Mesenchymal stem cell (in vitro differentiated cells and primary cell): ENCODE results near the gene BAAT.

Experiments used
- DNase-seq: peaks from one replicate; pipeline ENCODE4 v3.0.0-alpha.2; 2013
- H2AFZ ChIP-seq: one replicate; pipeline ENCODE4 v1.6.1; 2013; ENCODE audit warnings: low read depth, mild to moderate bottlenecking, control low read depth, inconsistent platforms, low read length, moderate library complexity
- H2AK5ac ChIP-seq: 2 replicates; pipeline ENCODE4 v1.6.1; 2013; ENCODE audit warnings: low read length, moderate library complexity, mild to moderate bottlenecking, inconsistent platforms; ENCODE audit not compliant: severe bottlenecking
- H2BK120ac ChIP-seq: one replicate; pipeline ENCODE4 v1.6.1; 2013; ENCODE audit warnings: low read depth, mild to moderate bottlenecking, inconsistent platforms, low read length, moderate library complexity
- H2BK12ac ChIP-seq, 2 experiments: one replicate each; pipeline ENCODE4 v1.6.1; 2013; ENCODE audit warnings: inconsistent platforms in 2 of 2, low read length in 2 of 2, mild to moderate bottlenecking in 2 of 2, moderate library complexity in 2 of 2, control low read depth in 1 of 2
- H2BK15ac ChIP-seq: one replicate; pipeline ENCODE4 v1.6.1; 2013; ENCODE audit warnings: mild to moderate bottlenecking, low read depth, inconsistent platforms; ENCODE audit not compliant: poor library complexity, severe bottlenecking
- H2BK5ac ChIP-seq: 2 replicates; pipeline ENCODE4 v1.6.1; 2013; ENCODE audit warnings: low read depth, mild to moderate bottlenecking, low read length, control low read depth, inconsistent platforms; ENCODE audit not compliant: poor library complexity, severe bottlenecking
- H3K14ac ChIP-seq, 2 experiments: one replicate each; pipeline ENCODE4 v1.6.1; 2013; ENCODE audit warnings: inconsistent platforms in 2 of 2, low read length in 2 of 2, control low read depth in 1 of 2, mild to moderate bottlenecking in 1 of 2, moderate library complexity in 1 of 2
- H3K18ac ChIP-seq, 2 experiments: one replicate each; pipeline ENCODE4 v1.6.1; 2013; ENCODE audit warnings: inconsistent platforms in 2 of 2, low read length in 2 of 2, control low read depth in 1 of 2, low read depth in 1 of 2, mild to moderate bottlenecking in 1 of 2
- H3K23ac ChIP-seq, 2 experiments: one replicate each; pipeline ENCODE4 v1.6.1; 2013; ENCODE audit warnings: inconsistent platforms in 2 of 2, low read length in 2 of 2, mild to moderate bottlenecking in 2 of 2, moderate library complexity in 2 of 2, control low read depth in 1 of 2
- H3K27ac ChIP-seq: 2 replicates; pipeline ENCODE4 v1.5.1; 2013; ENCODE audit warnings: mild to moderate bottlenecking, moderate library complexity, low read length, control low read depth, inconsistent platforms; ENCODE audit not compliant: poor library complexity, severe bottlenecking
- H3K27me3 ChIP-seq, 2 experiments: 2 replicates each; pipeline versions ENCODE4 v1.6.1 to v1.7.0; 2013; ENCODE audit warnings: low read length in 2 of 2, mild to moderate bottlenecking in 2 of 2, moderate library complexity in 2 of 2, control low read depth in 1 of 2, inconsistent platforms in 1 of 2; ENCODE audit not compliant: control insufficient read depth in 1 of 2, insufficient read depth in 1 of 2
- H3K36me3 ChIP-seq, 2 experiments: 2 replicates each; pipeline versions ENCODE4 v1.6.1 to v1.7.0; 2013; ENCODE audit warnings: low read length in 2 of 2, control low read depth in 1 of 2, inconsistent platforms in 1 of 2, low read depth in 1 of 2, mild to moderate bottlenecking in 1 of 2; ENCODE audit not compliant: insufficient read depth in 2 of 2, control insufficient read depth in 1 of 2
- H3K4ac ChIP-seq, 2 experiments: one replicate each; pipeline ENCODE4 v1.6.1; 2013; ENCODE audit warnings: inconsistent platforms in 2 of 2, low read length in 2 of 2, mild to moderate bottlenecking in 2 of 2, moderate library complexity in 2 of 2, control low read depth in 1 of 2, low read depth in 1 of 2
- H3K4me1 ChIP-seq: 2 replicates; pipeline ENCODE4 v1.6.1; 2013; ENCODE audit warnings: low read depth, low read length, control low read depth; ENCODE audit not compliant: control insufficient read depth, insufficient read depth
- H3K4me2 ChIP-seq: 2 replicates; pipeline ENCODE4 v1.6.1; 2013; ENCODE audit warnings: low read length, mild to moderate bottlenecking, inconsistent platforms; ENCODE audit not compliant: poor library complexity, severe bottlenecking
- H3K4me3 ChIP-seq, 2 experiments: 2 replicates each; pipeline versions ENCODE4 v1.5.1 to v1.7.0; 2013; ENCODE audit warnings: low read length in 2 of 2, mild to moderate bottlenecking in 2 of 2, control low read depth in 1 of 2, low read depth in 1 of 2; ENCODE audit not compliant: insufficient read depth in 1 of 2
- H3K79me1 ChIP-seq: replicated peaks from 2 replicates; pipeline ENCODE4 v1.6.1; 2013; ENCODE audit warnings: mild to moderate bottlenecking, control low read depth, low read length, inconsistent platforms; ENCODE audit not compliant: poor library complexity, severe bottlenecking
- H3K9ac ChIP-seq: 2 replicates; pipeline ENCODE4 v1.7.0; 2013; ENCODE audit warnings: mild to moderate bottlenecking, low read length, moderate library complexity
- H3K9me3 ChIP-seq: 2 replicates; pipeline ENCODE4 v1.7.0; 2013; ENCODE audit warnings: mild to moderate bottlenecking, low read length; ENCODE audit not compliant: control insufficient read depth
- H4K8ac ChIP-seq: one replicate; pipeline ENCODE4 v1.6.1; 2013; ENCODE audit warnings: inconsistent platforms, mild to moderate bottlenecking, low read length, moderate library complexity
- H4K91ac ChIP-seq: one replicate; pipeline ENCODE4 v1.6.1; 2013; ENCODE audit warnings: mild to moderate bottlenecking, low read length, inconsistent platforms
- WGBS: methylation state at CpG from one replicate; pipeline ENCODE4 v1.1.7; 2013; ENCODE audit warnings: mixed read lengths; 5-methylcytosine and 5-hydroxymethylcytosine counted together

The BAAT gene

DNA sequence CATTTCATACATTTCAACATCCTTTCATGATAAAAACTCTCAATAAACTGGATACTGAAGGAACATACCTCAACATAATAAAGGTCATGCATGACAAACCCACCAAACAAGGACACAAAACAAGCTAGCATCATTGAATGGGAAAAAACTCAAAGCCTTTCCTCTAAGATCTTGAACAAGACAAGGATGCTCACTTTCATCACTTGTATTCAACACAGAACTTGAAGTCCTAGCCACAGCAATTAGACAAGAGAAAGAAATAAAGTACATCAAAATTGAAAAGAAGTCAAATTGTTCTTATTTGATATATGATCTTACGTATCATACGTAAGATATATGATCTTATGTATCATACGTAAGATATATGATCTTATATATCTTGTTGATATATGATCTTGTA is 8.3 kb upstream of the BAAT start:
- Histone ChIP-seq H3K4ac (no peak overlapping the region), H4K8ac (no peak overlapping the region), H3K23ac (no peak overlapping the region), H3K4me3 (no peak overlapping the region), H3K36me3 (peaks cover 0 to 47% of the 10 kb centered on the region in 2 experiments), H3K4me2 (no peak overlapping the region), H3K14ac (no peak overlapping the region), H3K9me3 (no peaks in the 10 kb centered on the region), H3K18ac (no peak overlapping the region), H2AFZ (no peak overlapping the region), H3K79me1 (peaks cover 7% of the 10 kb centered on the region), H3K27me3 (no peaks in the 10 kb centered on the region), H4K91ac (no peak overlapping the region), H2BK15ac (no peak overlapping the region), H2AK5ac (no peak overlapping the region), H3K4me1 (peaks cover 1% of the 10 kb centered on the region), H3K27ac (no peak overlapping the region), H3K9ac (no peak overlapping the region), H2BK120ac (no peak overlapping the region), H2BK5ac (no peak overlapping the region), H2BK12ac (no peak overlapping the region)
- DNase-seq = no peak
- WGBS = no CpG with 5 or more reads among the region's 3 CpGs

GRCh38 chr9:101388507-101388993 is 3.7 kb upstream of the BAAT start:
- Histone ChIP-seq H3K23ac (no peak overlapping the region), H3K36me3 (peaks cover 0 to 33% of the 10 kb centered on the region in 2 experiments), H2AFZ (no peak overlapping the region), H2BK5ac (no peak overlapping the region), H3K27ac (no peak overlapping the region), H3K4me1 (no peaks in the 10 kb centered on the region), H2BK12ac (no peak overlapping the region), H3K18ac (no peak overlapping the region), H2BK15ac (no peak overlapping the region), H4K91ac (no peak overlapping the region), H3K4ac (no peak overlapping the region), H4K8ac (no peak overlapping the region), H3K9me3 (peaks cover 7% of the 10 kb centered on the region), H3K4me3 (no peak overlapping the region), H3K14ac (no peak overlapping the region), H3K79me1 (no peaks in the 10 kb centered on the region), H3K27me3 (no peaks in the 10 kb centered on the region), H2AK5ac (no peak overlapping the region), H3K4me2 (no peak overlapping the region), H2BK120ac (no peak overlapping the region), H3K9ac (no peak overlapping the region)
- WGBS = 100% methylated on average over 1 of the region's 2 CpGs
- DNase-seq = no peak

DNA sequence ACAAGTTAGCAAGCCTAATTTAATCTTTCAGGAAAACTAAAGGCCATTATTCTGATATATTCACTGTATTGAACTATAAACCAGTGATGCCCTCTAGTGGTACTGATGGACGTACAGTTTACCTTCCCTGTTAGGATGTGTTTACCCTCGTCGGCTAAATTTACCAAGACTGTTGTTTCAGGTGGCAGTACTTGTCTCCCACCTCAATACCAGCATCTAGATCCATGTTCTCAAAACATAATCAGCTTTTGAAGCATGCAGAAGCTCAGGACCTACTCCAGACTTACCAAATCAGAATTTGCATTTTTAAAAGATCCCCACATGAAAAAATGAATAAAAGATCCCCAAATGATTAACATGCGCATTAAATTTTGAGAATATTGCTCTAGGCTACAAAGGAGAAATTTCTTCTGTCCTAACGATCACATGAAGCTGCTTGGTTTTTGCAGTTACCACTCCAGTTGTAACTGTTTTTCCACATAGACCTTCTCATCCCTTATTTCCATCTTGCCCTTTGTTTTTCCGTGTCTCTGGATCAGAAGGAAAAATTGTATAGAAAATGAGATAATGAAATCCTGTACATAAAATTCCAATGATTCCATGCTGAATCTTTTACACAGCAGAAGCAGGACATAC is 3.2 kb upstream of the BAAT start:
- H2BK120ac ChIP-seq = no peak overlapping the region
- H3K4me1 ChIP-seq = no peaks in the 10 kb centered on the region
- H3K36me3 ChIP-seq = peaks cover 0 to 33% of the 10 kb centered on the region in 2 experiments
- no peak overlapping the region for H2AK5ac ChIP-seq
- H3K9me3 ChIP-seq = peaks cover 7% of the 10 kb centered on the region
- H3K27me3 ChIP-seq = no peaks in the 10 kb centered on the region
- H2AFZ ChIP-seq = no peak overlapping the region
- H3K27ac ChIP-seq = no peak overlapping the region
- peak; percentile 55 for DNase-seq
- H3K14ac ChIP-seq = no peak overlapping the region
- no peaks in the 10 kb centered on the region for H3K79me1 ChIP-seq
- H2BK15ac ChIP-seq = no peak overlapping the region
- H3K4ac ChIP-seq = no peak overlapping the region
- 61% methylated on average over 5 of the region's 6 CpGs for WGBS
- no peak overlapping the region for H3K9ac ChIP-seq
- H4K91ac ChIP-seq = no peak overlapping the region
- no peak overlapping the region for H2BK12ac ChIP-seq
- no peak overlapping the region for H3K4me2 ChIP-seq
- no peak overlapping the region for H2BK5ac ChIP-seq
- no peak overlapping the region for H3K4me3 ChIP-seq
- no peak overlapping the region for H3K18ac ChIP-seq
- no peak overlapping the region for H3K23ac ChIP-seq
- H4K8ac ChIP-seq = no peak overlapping the region

DNA sequence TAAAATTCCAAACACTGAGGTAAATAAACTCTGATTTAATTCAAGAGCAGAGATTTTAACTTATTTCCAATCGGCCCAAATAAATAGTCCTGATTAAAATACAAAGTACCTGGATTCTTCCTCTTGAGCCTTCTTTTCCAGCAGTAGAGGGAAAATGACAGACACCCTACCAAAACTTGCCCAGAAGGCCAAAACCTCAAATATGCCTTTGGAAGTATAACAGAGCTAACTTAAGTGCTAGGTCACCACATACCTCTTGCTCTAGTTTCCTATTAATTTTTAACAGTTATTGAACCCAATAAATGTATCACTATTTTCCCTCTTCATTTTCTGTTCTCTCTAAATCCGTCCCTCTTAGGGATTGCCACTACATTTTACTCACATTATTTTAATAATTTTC is 1.4 kb downstream of the BAAT start:
- Histone ChIP-seq H3K23ac (no peak overlapping the region), H3K27ac (peak overlapping the region; percentile 90), H2BK15ac (no peak overlapping the region), H2BK120ac (no peak overlapping the region), H3K4me2 (no peak overlapping the region), H4K91ac (no peak overlapping the region), H4K8ac (no peak overlapping the region), H3K4me3 (no peak overlapping the region), H3K14ac (no peak overlapping the region), H3K79me1 (peaks cover 4% of the 10 kb centered on the region), H3K4ac (no peak overlapping the region), H3K9ac (no peak overlapping the region), H3K27me3 (no peaks in the 10 kb centered on the region), H3K4me1 (peaks cover 5% of the 10 kb centered on the region), H3K36me3 (peaks cover 0 to 6% of the 10 kb centered on the region in 2 experiments), H2AFZ (no peak overlapping the region), H2BK12ac (no peak overlapping the region), H3K9me3 (peaks cover 7% of the 10 kb centered on the region), H2AK5ac (no peak overlapping the region), H3K18ac (no peak overlapping the region), H2BK5ac (no peak overlapping the region)
- 67% methylated on average over 1 of the region's 2 CpGs for WGBS
- no peak for DNase-seq
